HG03442 (cell line): ENCODE data around the gene MNX1.

Source experiments
- ATAC-seq: cut with Tn5 transposase; IDR thresholded peaks from one replicate; pipeline ENCODE4 v1.9.1; 2021; ENCODE audit warnings: mild to moderate bottlenecking, moderate library complexity; ENCODE audit not compliant: unreplicated experiment

The MNX1 gene

GRCh38 chr7:156979711-156980110 lies 30.8 kb downstream of the MNX1 start:
- ATAC-seq: no peak

DNA sequence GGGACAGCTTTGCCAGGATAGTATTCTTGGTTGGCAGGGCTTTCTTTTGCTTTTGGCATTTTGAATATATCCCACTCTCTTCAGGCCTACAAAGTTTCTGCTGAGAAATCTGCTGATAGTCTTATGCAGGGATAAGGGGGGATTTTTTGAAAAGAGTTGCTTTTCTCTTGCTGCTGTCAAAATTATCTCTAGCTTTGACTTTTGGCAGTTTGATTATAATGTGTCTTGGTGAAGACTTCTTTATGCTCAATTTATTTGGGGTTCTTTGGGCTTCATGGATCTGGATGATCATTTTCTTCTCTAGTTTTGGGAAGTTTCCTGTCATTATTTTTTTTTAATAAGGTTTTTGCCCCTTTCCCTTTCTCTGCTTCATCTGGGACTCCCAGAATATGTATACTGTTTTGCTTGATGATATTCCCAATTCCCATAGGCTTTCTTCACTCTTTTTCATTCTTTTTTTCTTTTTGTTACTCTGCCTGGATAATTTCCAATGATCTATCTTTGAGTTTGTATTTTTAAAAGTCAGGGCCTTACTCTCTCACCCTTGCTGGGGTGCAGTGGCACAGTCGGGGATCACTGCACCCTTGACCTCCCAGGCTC lies 31.4 kb downstream of the MNX1 start:
- ATAC-seq: no peak

- ATAC-seq: no peak
These were observed 34.8 kb downstream of the MNX1 start for GRCh38 chr7:156975620-156976019.

DNA sequence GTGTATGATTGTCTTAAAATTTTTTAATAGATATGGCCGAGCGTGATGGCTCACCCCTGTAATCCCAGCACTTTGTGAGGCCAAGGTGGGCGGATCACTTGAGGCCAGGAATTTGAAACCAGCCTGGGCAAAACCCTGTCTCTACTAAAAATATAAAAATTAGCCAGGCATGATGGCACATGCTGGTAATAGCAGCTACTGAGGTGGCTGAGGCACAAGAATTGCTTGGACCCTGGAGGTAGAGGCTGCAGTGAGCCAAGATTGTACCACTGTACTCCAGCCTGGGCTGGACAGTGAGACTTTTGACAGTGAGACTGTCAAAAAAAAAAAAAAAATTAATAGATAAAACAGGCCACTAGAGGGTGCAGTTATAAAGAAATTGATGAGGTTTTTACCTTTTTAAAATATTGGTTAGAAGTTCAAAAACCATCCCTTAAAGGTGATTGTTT lies 40.5 kb downstream of the MNX1 start:
- ATAC-seq: no peak

- ATAC-seq: no peak
These were observed 42.3 kb downstream of the MNX1 start for GRCh38 chr7:156968183-156968582.

DNA sequence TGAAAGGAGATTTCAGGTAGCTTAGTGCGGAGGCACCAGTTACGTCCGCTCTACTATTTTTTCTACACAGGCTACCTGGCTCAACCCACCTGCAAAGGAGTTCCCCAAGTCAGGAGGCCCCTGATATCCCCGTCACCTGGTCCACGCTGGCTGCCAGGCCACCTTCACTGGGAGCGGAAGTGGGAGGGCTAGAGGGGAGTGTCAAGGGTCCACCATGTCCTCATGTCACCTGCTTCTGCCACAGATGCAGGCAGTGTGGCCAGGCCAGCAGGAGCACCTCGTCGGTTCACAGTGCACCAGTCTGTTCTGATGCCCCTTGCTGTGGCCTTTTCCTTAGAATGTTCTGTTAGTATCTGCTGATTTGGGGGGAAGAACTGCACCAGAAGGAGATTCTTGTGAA lies 44.1 kb downstream of the MNX1 start:
- no peak for ATAC-seq

- ATAC-seq: no peak
These were observed 45.5 kb downstream of the MNX1 start for GRCh38 chr7:156964971-156965370.

DNA sequence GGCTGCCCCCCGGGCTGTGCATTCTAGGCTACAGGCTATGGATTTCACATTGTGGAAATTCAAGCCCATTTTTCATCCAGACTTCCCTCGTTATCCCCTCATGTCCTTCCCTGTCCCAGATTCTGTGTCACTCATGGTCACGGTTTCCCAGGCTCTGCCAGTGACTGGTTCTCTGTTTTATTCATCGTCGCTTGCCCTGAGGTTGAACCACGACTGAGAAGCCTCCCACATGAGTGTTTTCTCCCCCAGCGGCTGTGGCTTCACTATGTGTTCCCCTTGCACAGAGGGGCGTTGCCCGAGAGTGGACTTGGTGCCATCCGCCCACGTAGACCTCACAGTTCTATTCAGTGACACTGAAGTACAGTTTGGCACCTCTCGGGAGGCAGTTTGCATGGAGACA lies 47.0 kb downstream of the MNX1 start:
- ATAC-seq: no peak

DNA sequence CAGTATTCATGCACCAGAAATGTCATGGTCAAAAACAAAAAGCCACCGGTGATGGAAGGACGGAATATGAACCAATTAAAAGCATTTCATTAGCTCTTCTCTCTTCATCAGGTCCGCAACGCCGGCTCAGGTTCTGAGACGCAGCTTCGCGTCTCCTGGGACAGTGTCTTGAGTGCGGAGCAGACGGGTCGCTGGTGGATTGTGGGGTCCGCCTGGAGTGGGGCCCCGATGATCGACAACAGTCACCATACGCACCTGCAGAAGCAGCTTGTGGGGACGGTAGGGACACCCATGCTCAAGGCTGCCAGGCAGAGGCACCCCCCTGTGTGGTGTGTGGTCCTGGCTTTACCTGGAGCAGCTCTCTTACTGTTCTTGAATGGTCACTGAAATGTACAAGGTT lies 47.6 kb downstream of the MNX1 start:
- no peak for ATAC-seq

- ATAC-seq: no peak
These were observed 48.3 kb downstream of the MNX1 start for GRCh38 chr7:156962145-156962544.

DNA sequence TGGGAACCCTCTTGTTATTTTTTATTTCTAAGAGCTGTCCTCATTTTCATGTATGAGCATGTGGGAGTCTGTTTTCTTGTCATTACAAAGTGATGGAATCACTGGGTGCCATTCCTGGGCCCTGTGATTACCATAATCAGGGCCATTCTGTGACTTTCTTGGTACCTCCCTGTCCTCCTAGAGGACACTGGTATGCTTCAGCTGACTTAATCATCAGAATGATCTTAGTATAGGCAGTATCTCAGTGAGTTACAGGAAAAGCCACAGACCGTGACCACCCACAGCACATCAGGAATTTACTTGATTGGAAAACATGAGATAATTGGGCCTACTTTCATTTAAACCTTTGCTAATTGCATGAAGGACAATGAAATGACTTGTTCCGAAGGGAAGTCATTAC lies 53.7 kb downstream of the MNX1 start:
- ATAC-seq: no peak

- ATAC-seq: no peak
These were observed 55.5 kb downstream of the MNX1 start for GRCh38 chr7:156954941-156955340.
